Measurements from ENCODE around the gene ESPL1.

ESPL1 gene

DNA sequence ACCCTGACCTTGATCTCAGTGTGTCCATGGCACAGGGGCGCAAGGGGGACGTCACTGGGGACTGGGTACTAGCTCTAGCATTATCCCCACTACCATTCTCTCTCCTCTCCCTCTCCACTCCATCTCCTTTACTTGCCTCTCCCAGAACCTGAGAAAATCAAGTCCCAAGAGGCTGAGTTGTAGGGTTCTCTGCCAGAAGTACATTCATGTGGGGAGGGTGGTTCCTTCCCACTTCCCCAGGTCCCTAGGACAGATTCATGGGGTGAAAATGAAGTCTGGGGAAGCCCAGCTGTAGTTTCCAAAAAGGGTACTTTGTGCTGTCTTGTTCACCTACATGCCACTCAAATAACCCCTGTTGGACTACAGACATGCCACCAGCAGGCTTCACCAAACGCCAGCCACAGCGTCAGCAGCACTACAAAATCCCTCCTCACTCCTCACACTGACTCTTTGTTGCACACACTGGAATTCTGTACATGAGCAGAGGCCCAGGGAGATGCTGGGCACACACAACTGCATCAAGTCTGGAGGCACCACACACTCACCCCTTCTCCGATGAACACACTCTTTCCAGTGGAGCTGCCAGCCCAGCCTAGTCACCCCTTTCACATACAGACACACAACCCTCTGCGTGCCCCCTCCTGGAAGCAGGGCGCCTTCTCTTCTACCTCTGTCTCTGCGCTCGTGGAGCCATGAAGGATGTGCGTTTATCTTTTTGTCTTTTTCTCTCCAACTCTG, 43.0 kb upstream of the ESPL1 start:
- peaks cover 63% of the 10 kb centered on the region for H3K4me1 ChIP-seq (ENCODE audit: control insufficient read depth, insufficient read depth, low read length)
- no peak overlapping the region for H3K9ac ChIP-seq (ENCODE audit: low read length)
- no peak overlapping the region for H3K4me3 ChIP-seq (ENCODE audit: low read length)

GRCh38 chr12:53225635-53226424, 42.3 kb upstream of the ESPL1 start:
- Histone ChIP-seq H3K36me3 (ENCODE audit: control insufficient read depth, insufficient read depth, low read length) (peaks cover 5% of the 10 kb centered on the region), H3K27me3 (ENCODE audit: control insufficient read depth, insufficient read depth, low read length) (no peaks in the 10 kb centered on the region), H3K4me3 (ENCODE audit: low read length) (no peak overlapping the region), H3K9me3 (ENCODE audit: control insufficient read depth, low read length) (no peaks in the 10 kb centered on the region), H3K4me1 (ENCODE audit: control insufficient read depth, insufficient read depth, low read length) (peaks cover 68% of the 10 kb centered on the region), H3K9ac (ENCODE audit: low read length) (no peak overlapping the region)

More for the DNA sequence above, 43.0 kb upstream of the ESPL1 start:
- Histone ChIP-seq H3K36me3 (ENCODE audit: control insufficient read depth, insufficient read depth, low read length) (peaks cover 5% of the 10 kb centered on the region), H3K27me3 (ENCODE audit: control insufficient read depth, insufficient read depth, low read length) (no peaks in the 10 kb centered on the region), H3K9me3 (ENCODE audit: control insufficient read depth, low read length) (no peaks in the 10 kb centered on the region)

- Histone ChIP-seq H3K4me3 (ENCODE audit: low read length) (no peak overlapping the region), H3K9ac (ENCODE audit: low read length) (no peak overlapping the region), H3K9me3 (ENCODE audit: control insufficient read depth, low read length) (no peaks in the 10 kb centered on the region), H3K36me3 (ENCODE audit: control insufficient read depth, insufficient read depth, low read length) (peaks cover 5% of the 10 kb centered on the region), H3K4me1 (ENCODE audit: control insufficient read depth, insufficient read depth, low read length) (peaks cover 73% of the 10 kb centered on the region), H3K27me3 (ENCODE audit: control insufficient read depth, insufficient read depth, low read length) (no peaks in the 10 kb centered on the region)
These were observed 41.3 kb upstream of the ESPL1 start for GRCh38 chr12:53226815-53227214.

DNA sequence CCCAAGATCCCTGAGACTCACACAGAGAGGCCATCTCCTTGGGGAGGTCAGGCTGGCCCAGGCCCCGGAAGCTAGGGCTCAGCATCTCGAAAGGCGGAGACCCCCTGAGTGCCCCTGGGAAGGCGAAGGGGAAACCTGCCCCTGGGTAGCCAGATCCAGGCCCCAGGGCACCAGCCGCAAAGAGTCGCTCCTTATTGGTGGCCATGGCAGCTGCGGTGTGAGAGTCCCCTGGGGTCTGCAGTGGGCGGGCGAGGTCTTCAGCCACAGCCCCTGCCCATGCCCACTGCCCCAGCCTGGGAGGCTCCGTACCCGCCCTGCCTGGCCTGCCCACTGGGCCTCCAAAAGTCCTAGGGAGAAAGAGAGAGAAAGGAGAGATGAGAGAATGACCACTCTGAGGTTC, 40.8 kb upstream of the ESPL1 start:
- H3K36me3 ChIP-seq (ENCODE audit: control insufficient read depth, insufficient read depth, low read length) = peaks cover 5% of the 10 kb centered on the region
- no peak overlapping the region for H3K4me3 ChIP-seq (ENCODE audit: low read length)
- no peaks in the 10 kb centered on the region for H3K9me3 ChIP-seq (ENCODE audit: control insufficient read depth, low read length)
- H3K4me1 ChIP-seq (ENCODE audit: control insufficient read depth, insufficient read depth, low read length) = peaks cover 69% of the 10 kb centered on the region
- no peak overlapping the region for H3K9ac ChIP-seq (ENCODE audit: low read length)
- H3K27me3 ChIP-seq (ENCODE audit: control insufficient read depth, insufficient read depth, low read length) = no peaks in the 10 kb centered on the region

DNA sequence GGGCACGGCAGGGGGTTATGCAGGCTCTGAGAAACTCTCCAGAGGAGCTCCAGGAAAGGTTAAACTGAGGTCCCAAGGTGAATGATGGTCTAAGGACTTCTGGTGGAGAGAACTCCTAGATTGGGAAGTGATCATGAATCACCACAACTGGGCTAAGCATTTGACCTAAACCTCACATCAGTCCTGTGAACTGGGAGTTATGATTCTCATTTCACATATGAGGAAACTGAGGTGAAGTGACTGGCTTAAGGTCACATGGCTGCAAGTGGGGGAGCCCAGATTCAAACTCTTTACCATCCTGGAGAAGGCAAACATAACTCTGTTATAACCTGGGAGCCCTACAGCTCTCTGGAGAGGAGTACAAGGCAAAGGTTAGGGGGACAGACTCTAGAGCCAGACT, 40.3 kb upstream of the ESPL1 start:
- H3K36me3 ChIP-seq (ENCODE audit: control insufficient read depth, insufficient read depth, low read length) = peaks cover 5% of the 10 kb centered on the region
- H3K9ac ChIP-seq (ENCODE audit: low read length) = no peak overlapping the region
- no peaks in the 10 kb centered on the region for H3K27me3 ChIP-seq (ENCODE audit: control insufficient read depth, insufficient read depth, low read length)
- no peak overlapping the region for H3K4me3 ChIP-seq (ENCODE audit: low read length)
- H3K4me1 ChIP-seq (ENCODE audit: control insufficient read depth, insufficient read depth, low read length) = peaks cover 69% of the 10 kb centered on the region
- no peaks in the 10 kb centered on the region for H3K9me3 ChIP-seq (ENCODE audit: control insufficient read depth, low read length)

- Histone ChIP-seq H3K9me3 (ENCODE audit: control insufficient read depth, low read length) (no peaks in the 10 kb centered on the region), H3K36me3 (ENCODE audit: control insufficient read depth, insufficient read depth, low read length) (peaks cover 5% of the 10 kb centered on the region), H3K4me1 (ENCODE audit: control insufficient read depth, insufficient read depth, low read length) (peaks cover 69% of the 10 kb centered on the region), H3K27me3 (ENCODE audit: control insufficient read depth, insufficient read depth, low read length) (no peaks in the 10 kb centered on the region), H3K4me3 (ENCODE audit: low read length) (no peak overlapping the region), H3K9ac (ENCODE audit: low read length) (peak overlapping the region; percentile 48)
These were observed 38.6 kb upstream of the ESPL1 start for GRCh38 chr12:53229454-53229853.

DNA sequence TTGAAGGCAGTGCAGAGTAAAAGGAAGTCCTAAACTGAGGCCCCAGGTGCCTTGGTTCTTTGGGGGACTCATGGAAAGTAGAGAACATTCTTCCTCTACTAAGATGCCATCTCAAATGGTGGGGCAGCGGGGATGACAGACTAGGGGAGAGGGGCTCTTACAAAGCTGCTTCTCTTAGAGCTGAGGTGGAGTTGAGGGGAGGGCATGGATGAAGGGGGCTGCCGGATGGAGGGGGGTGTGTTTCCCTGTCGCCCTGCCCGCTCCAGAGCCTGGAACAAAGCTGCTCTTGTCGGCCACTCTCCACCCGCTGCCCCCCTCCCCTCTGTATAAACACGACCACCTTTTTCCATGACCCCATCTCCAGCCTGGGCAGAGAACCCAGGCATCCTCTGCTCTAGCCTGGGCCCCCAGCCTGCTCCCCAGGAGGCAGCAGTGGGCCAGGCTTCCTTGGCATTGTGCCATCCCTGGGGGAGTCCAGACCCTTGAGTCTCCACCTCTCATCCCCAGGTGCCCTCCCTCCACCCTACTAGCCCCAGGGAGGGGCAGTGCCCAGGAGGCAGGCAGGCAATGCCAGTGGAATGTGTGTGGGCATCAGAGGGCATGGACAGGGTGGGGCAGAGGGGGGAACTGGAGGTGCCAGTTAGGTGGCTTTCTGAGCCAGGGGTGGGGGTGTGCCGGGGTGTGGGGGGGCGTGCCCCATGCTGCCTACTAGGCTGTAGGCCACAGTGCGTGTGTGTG, 37.8 kb upstream of the ESPL1 start:
- Histone ChIP-seq H3K4me1 (ENCODE audit: control insufficient read depth, insufficient read depth, low read length) (peaks cover 60% of the 10 kb centered on the region), H3K4me3 (ENCODE audit: low read length) (peak overlapping the region; percentile 67), H3K9me3 (ENCODE audit: control insufficient read depth, low read length) (no peaks in the 10 kb centered on the region), H3K27me3 (ENCODE audit: control insufficient read depth, insufficient read depth, low read length) (no peaks in the 10 kb centered on the region), H3K9ac (ENCODE audit: low read length) (peak overlapping the region; percentile 48), H3K36me3 (ENCODE audit: control insufficient read depth, insufficient read depth, low read length) (peaks cover 5% of the 10 kb centered on the region)

DNA sequence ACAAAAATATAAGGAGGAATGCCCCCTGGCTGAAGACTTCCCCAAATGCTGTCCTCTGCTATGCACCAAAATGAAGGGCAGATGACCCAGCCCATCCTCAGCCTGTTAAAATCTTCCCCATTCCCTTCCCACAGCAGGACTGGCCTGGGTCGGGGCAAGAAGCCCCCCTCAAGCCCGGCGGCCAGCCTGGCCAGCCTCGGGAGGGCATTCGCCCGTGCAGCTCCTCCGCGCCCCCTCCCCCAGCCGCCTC, 36.5 kb upstream of the ESPL1 start:
- Histone ChIP-seq H3K9ac (ENCODE audit: low read length) (peak overlapping the region; percentile 72), H3K4me3 (ENCODE audit: low read length) (peak overlapping the region; percentile 67), H3K4me1 (ENCODE audit: control insufficient read depth, insufficient read depth, low read length) (peaks cover 57% of the 10 kb centered on the region), H3K9me3 (ENCODE audit: control insufficient read depth, low read length) (no peaks in the 10 kb centered on the region), H3K27me3 (ENCODE audit: control insufficient read depth, insufficient read depth, low read length) (no peaks in the 10 kb centered on the region), H3K36me3 (ENCODE audit: control insufficient read depth, insufficient read depth, low read length) (peaks cover 5% of the 10 kb centered on the region)

DNA sequence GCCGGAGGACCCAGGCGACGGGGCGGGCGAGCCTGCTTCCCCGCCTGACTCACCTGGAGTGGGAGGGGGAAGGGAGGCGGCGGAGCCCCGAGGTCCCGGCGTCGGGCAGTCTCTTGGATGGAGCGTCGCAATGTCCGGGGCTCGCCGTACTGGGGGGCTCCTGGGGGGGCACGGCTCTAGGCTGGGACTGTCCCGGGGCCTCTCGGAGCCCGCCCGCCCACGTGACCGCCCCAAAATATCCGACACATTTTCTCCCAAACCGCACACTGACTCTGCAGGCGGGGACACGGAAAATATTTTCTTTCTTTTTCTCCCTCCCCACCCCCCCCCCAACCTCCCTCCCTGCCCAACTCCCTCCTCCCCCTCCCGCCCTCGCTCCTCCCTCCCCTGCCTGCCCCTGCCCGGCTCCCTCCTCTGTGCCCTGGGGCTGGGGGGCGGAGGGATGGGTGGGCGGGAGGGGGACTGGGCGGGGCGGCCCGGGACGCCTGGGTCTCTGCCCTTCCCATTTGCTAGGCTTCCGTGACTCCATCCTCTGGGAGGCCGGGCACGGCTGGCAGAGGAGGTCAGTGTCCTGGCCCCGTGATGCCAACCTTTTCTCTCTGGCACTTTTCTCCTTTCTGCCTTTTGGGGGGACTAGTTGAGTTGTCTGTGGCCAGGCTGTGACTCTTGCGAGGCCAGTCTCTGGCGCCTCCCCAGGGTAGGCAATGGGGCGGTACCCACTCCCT, 36.0 kb upstream of the ESPL1 start, which contains the start of gene RARG:
RARG (minus strand) TSS at position 289 of the 725 bp plus-strand sequence. CDS start 4,664 bp downstream, outside the sequence.
- H3K4me1 ChIP-seq (ENCODE audit: control insufficient read depth, insufficient read depth, low read length) = peaks cover 60% of the 10 kb centered on the region
- H3K4me3 ChIP-seq (ENCODE audit: low read length) = peak within 1 kb of the TSS; percentile 67
- H3K27me3 ChIP-seq (ENCODE audit: control insufficient read depth, insufficient read depth, low read length) = no peaks in the 10 kb centered on the region
- H3K9ac ChIP-seq (ENCODE audit: low read length) = peak within 1 kb of the TSS; percentile 72
- H3K9me3 ChIP-seq (ENCODE audit: control insufficient read depth, low read length) = no peaks in the 10 kb centered on the region
- peaks cover 5% of the 10 kb centered on the region for H3K36me3 ChIP-seq (ENCODE audit: control insufficient read depth, insufficient read depth, low read length)

DNA sequence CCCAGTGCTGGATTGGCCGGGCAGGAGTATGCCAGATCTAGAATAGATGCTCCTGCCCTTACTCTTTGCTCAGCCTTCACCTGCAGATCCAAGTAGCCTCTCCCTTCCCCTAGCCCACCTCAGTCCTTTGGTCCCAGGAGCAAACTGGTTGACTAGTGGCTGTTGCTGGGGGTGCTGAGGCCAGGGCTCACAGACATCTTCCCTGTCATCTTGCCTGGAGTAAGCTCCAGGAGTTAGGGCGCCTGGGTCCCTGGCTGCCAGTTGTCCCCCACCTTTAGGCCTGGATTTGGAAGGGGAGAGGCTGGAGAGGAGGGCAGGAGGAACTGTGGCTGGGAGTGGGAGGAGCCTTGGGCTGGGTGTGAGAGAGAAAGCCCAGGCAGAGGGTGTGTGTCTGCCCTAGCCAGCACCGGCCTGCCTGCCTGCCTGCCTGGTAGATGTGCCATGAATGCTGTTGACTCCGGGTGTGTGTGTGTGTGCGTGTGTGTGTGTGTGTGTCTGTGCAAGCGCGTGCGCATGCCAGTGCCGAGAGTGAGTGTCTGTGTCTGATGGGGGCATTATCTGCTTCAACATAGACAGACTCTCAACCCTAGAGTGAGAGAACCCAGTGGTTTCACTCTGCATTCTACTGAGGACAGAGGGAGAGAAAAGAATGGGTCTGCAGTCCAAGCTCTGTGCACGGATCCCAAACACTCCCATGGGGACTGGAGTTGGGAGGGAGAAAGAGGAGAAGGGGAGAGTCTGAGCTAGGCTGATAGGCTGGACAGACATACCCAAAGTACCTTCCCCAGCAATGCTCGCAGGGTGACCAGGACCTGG, 35.2 kb upstream of the ESPL1 start:
- Histone ChIP-seq H3K36me3 (ENCODE audit: control insufficient read depth, insufficient read depth, low read length) (no peaks in the 10 kb centered on the region), H3K27me3 (ENCODE audit: control insufficient read depth, insufficient read depth, low read length) (no peaks in the 10 kb centered on the region), H3K4me3 (ENCODE audit: low read length) (peak overlapping the region; percentile 45), H3K4me1 (ENCODE audit: control insufficient read depth, insufficient read depth, low read length) (peaks cover 60% of the 10 kb centered on the region), H3K9ac (ENCODE audit: low read length) (peak overlapping the region; percentile 68), H3K9me3 (ENCODE audit: control insufficient read depth, low read length) (no peaks in the 10 kb centered on the region)

DNA sequence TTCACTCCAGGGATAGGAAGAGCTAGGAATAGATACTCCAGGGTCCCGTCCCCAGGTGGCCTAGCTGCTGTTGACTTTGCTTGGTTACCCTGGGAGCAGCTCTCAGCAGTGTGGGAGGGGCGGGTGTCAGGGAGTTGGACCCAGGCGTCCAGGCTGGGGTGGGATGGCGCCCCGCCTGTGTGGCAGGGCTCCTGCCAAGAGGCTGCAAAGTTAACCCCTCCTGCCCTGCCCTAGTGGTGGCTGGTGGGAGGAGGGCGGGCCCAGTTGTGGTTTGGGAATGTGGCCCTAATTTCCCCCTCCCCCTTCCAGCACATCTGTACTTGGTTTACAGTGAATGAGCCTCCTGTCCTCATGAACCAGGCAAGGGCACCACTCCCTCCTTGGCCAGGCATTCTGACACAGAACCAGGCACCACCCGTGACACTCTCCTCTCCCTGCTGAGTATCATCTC, 34.4 kb upstream of the ESPL1 start:
- Histone ChIP-seq H3K4me1 (ENCODE audit: control insufficient read depth, insufficient read depth, low read length) (peaks cover 56% of the 10 kb centered on the region), H3K9ac (ENCODE audit: low read length) (peak overlapping the region; percentile 0), H3K4me3 (ENCODE audit: low read length) (no peak overlapping the region), H3K27me3 (ENCODE audit: control insufficient read depth, insufficient read depth, low read length) (no peaks in the 10 kb centered on the region), H3K36me3 (ENCODE audit: control insufficient read depth, insufficient read depth, low read length) (no peaks in the 10 kb centered on the region), H3K9me3 (ENCODE audit: control insufficient read depth, low read length) (no peaks in the 10 kb centered on the region)

Data from mucosa of stomach (tissue), 1 donor.